Stimulated activated CD4-positive, alpha-beta T cell treated with anti-CD3 and anti-CD28 coated beads, Interleukin-1b, Interleukin-23, amount 100 ng/mL, for 4 hours (primary cell): ENCODE measurements around the gene PGAP2.
A peak's percentile ranks its signal among the peaks of the same experiment; 100 is the strongest.
"Not testable (repeated sequence)": the region's sequence is repeated elsewhere in the genome, so short reads cannot be mapped to it uniquely, and the experiment has no call there.

ENCODE experiments used
- DNase-seq, 2 donors: peaks; one replicate each; pipeline ENCODE4 v3.0.0-alpha.2; 2020; ENCODE audit warnings: low read depth in 2 of 2

PGAP2 gene

DNA sequence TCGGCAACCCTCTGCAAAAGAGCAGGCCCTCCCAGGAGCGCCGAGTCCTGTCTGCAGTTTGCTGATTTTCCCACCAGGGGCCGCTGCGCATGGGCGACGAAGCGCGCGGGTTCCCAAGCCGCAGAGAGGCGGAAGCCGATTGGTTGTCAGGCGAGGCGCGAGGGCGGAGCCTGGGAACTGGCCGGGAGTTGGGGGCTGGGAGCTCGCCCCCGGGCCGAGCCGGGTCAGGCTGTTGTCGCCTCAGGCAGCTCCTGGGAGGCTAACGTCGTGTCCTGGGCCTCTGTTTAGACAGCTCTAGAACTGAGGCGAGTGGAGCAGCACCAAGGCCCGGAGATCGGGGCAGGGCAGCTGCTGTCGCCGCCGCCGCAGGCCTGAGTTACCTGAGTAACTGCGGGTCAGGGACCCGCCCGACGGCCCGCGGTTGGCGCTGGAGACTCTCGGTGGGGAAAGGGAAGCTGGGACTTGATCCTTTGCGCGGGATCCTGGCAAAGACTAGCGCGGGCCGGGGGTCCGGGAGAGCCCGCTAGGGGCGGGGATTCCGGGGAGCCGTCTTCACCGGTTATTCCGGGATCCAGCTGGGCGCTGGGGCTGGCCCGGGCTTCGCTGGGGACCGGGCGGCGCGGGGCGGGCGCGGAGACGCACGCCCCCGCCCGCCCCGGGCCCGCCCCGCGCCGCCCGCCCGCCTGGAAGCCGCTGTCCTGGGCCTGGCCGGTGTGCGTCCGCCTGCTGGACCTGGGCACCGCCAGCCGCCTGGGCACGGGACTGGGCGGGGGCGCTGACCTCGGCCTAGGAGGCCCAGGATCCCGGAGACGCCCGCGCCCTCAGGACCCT lies 46.8 kb downstream of the PGAP2 start, which contains the start of gene STIM1:
STIM1 (plus strand) TSS at position 688 of the 831 bp plus-strand sequence. CDS start 607 bp downstream, outside the sequence.
- DNase-seq: peak; percentile 96 to 98

DNA sequence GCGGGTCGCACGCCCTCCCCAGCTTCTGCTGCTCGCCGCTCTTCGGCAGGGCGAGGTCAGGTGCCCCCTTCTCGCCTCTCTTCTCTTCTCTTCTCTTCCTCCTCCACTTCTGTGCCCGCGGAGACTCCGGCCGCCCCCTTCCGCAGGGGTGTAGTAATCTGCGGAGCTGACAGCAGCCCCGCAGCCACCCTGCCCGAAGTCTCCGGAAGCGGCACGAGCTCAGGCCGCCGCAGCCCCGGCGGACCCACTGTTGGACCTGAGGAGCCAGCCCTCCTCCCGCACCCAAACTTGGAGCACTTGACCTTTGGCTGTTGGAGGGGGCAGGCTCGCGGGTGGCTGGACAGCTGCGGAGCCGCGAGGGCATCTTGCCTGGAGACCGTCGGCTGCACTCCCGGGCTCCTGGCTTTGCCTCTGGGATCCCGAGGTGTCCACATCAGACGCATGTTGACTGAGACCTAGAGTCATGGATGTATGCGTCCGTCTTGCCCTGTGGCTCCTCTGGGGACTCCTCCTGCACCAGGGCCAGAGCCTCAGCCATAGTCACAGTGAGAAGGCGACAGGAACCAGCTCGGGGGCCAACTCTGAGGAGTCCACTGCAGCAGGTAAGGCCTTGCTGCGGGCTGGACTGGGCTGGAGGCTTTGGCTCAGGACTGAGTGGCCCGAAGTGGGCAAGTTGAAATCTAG lies 47.6 kb downstream of the PGAP2 start:
- no peak for DNase-seq

DNA sequence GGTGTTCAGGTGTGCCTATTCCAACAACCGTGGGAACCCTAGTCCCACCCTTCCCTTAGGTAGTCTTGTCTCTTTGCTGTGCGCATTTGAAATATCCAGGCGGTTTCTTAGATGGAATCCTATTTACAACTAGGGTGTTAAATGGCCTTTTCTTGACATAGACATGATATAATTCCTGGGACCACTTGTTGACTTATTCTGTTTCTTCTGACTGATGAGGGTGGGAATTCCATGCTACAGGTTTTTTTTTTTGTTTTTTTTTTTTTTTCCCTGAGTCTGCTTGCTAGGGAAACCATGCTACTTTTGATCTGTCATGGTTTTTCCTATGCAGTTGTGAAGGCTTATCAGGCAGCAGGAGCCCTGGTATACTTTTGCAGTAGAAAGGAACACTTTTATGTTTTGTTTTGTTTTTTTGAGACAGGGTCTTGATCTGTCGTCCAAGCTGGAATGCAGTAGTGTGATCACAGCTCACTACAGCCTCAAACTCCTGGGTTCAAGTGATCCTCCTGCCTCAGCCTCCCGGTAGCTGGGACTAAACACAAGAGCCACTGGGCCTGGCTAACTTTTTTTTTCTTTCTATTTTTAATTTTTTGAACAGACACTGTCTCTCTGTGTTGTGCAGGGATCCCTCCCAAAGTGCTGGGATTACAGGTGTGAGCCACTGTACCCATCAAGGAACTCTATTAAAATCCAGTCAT lies 48.6 kb downstream of the PGAP2 start:
- DNase-seq: no peak

DNA sequence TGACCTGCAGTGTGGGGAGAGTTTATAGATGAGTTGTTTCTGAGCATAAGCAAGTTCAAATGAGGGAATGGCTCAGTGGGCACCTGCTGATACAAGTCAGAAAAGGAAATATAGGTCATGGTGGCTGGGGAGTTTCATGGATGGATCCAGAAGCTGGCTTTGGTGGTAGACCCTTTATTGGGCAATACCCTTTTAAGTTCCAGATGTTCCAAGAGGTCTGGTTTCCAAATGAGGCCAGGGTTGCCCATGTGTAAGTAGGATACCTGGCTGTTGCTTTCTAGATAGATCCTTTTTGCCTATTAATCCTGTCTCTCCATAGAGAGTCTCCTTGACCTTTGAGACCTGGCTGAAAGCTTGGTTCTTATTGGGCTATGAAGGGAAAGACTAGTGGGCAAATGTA lies 49.3 kb downstream of the PGAP2 start:
- no peak for DNase-seq

DNA sequence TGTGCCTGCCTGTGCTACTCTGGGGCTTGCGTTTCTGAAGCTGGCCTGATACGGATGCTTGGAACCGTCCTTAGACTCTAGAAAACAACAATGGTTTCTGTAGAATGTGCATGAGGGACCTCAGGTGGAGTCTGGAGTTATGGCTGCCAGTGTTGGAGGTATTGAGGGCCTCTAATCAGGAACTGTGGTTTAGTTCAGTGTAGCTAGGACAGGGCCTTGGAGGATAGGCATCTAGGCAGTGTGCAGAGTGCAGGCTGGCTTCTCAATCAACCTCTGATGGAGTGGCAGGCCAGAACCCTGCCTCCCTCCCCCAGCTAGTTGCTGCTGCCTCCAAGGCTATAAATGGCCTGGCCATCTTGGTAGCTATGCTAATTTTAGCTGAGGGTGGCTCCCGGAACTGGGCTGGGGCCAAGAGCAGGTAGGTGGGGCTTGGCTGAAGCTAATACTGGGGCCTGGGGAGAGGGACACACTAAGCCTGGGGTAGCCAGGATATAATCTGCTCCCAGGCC lies 51.1 kb downstream of the PGAP2 start:
- no peak for DNase-seq

DNA sequence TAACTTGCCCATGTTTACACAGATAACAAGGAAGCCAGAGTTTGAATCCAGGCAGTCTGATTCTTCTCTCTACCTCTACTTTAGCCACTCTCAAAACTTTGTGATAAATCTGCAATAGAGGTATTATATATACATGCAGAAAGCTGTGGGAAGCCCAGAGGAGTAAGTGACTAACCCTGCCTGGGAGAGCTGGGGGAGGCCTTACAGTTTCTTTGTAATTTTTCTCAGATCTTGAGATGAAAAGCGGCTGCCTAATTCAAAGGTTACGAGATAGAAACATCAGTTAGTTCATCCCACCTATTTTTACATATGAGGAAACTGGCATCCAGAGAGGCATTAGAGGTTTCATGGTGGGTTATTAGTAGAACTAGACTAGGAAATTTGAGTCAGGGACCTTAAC lies 52.0 kb downstream of the PGAP2 start:
- no peak for DNase-seq

DNA sequence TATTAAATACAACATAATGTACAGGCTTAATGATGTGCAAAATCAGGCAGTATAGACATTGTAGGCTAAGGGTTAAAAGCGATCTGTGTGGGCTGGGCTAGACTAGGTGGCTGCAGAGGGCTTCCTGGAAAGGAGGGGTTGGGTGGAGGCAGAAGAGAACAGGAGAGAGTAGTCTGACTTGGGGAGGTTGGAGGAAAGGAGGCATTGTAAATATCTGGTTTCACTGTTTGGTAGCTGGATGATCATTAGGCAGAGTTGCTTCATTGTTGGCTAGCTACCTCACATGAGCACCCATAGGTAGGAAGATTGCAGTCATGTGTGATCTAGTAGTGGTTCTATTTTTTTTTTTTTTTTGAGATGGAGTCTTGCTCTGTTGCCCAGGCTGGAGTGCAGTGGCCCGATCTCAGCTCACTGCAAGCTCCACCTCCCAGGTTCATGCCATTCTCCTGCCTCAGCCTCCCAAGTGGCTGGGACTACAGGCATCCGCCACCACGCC lies 52.6 kb downstream of the PGAP2 start:
- DNase-seq: not testable (repeated sequence)

DNA sequence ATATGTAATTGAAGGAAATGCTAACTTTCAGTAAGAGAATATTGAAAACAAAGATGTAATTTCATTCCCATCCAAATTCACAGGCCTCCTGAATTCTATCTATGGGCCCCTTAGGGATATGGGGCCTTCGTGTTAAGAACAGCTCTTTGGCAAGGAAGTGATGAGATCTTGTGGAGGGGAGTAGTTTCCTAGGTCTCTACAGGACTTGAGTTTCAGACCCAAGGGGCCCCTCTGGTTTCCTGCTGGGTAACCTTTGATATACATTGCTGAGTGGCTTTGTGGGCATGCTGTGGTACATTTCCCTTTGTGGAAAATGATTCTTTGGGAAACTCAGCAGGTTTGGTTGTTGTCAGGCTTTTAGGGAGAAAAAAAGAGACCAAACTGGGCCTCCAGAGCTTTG lies 53.3 kb downstream of the PGAP2 start:
- no peak for DNase-seq

DNA sequence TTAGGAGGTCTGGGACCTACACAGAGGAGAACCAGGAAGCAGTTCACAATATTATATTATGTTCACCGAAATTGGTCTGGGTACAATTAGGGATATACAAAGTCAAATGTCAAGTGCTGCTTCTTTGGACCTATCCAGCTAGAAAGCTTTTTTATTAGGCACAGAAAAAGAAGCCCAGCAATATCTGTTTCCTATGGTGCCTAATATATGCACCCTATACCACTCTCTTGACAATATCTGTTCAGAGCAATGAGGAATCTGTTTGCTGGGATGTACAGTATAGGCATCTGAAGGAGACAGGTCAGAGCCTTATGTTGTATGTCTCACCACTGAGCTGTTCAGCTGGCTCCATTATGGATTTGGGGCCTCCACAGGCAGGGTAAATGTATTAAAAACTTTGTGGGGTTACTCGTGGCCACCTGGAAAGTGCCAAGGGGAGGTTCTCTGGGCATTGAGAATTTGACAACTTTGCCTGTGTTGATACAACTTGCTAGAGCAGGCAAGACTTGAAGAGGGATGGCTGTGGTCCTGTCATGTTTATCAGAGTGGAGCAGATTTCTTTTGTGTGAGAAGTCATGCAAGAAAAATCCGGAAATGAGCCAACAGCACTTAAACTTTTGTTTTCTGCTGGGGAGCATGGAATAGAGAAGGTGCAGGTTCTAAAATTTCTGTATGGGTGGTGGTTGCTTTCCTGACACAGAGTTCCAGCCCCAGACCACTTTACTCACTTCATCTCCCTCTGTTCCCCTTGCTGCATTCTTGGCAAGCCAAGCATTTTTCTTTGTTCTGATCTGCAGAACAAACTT lies 57.2 kb downstream of the PGAP2 start:
- no peak for DNase-seq

DNA sequence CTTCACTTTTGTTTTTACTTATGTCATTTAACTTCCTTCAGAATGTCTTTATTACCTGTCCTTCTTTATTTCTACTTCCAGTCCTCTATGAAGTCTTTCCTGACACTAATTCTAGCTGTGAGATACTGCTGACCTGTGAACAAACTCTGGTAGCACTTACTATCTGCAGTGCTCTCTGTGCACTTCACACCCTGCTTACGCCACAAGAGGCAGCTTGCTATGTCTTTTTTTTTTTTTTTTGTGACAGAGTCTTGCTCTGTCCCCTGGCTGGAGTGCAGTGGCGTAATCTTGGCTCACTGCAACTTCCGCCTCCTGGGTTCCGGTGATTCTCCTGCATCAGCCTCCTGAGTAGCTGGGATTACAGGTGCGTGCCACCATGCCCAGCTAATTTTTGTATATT lies 57.8 kb downstream of the PGAP2 start:
- no peak for DNase-seq

DNA sequence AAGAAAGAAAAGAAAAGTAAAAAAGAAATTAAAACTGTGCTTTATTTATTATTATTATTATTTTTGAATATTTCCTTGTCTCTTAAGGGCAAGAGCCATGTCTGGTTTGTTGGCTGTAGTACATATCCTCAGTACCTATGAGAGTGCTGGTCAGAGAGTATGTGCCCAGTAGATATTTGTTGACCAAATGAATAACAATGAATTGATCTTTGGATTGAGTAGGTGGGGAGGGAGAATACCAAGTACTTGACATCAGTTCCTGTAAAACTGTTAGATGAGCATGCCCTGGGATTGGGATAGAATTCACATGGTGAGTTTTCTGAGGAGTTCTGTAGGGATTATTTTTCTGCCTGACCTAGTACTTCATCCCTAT lies 58.5 kb downstream of the PGAP2 start:
- DNase-seq: no peak

DNA sequence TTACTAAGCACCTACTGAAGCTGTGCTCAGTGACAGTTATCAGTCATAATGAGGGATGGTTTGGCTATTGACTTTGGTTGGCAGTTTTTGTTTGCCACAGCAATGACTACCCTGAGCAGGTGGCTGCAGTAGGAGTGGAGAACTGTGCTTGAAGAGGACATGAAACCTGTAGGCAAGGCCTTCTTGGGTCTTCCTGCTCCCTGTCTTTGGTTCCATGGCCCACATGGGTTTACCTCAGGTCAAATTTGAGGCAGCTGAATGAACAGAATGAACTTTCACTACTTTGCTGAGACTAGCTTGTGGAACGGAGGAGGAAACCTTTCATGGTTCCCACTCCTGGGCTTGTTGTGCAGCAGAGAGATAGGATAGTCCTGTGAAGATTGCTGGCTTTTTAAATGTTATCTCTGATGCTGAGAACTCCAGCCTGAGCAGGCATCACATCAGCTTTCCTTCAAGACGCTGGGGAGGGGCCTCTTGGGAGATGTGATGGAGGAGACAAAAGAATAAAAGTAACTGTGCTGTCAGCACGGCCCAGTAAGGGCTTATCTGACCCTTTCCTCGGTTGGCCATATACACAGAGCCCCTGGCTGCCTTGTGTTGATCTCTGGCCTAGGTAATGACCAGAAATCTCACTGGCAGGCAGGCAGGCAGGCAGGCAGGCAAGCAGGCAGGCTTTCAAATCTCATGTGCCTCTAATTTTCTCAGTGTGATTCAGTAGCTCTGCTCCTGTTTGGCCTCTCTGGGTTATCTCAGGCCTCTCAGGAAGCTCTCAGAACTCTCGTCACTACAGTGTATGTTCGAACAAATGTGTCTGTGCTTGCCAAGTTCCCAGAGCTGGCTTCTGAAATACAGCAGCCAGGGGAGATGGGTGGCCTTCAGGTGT lies 59.1 kb downstream of the PGAP2 start:
- DNase-seq: no peak

DNA sequence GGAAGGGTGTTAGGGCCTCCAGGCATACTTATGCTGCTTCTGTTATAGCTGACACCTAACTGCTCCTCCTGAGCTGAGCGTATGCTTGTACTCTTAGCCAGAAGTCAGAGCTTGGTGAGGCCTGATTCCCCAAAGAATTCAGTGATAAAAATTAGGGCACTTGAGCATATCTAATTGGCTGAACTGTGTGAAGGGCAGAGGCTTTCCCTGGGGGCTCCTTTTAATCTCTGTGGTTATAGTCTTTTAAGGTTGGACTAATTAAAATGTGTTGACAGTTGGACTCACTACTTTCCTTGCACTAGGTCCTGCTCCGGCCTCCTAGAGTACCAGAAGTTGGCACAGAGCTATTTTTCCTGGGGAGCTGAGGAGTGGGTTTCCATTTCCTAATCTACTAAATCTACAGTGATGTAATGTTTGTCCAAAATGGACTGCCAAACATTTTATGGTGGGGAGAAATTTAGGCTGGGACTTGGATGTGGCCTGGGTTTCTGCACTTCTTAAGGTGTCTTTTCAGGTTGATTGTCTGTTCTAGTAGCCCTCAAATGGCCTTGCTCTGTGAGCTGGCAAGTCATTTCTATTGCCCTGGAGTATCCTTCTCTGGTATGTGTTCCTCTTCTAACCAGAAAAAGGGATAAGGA lies 65.5 kb downstream of the PGAP2 start:
- DNase-seq: no peak
